ENCODE results near the gene SLCO2A1.

The SLCO2A1 gene

DNA sequence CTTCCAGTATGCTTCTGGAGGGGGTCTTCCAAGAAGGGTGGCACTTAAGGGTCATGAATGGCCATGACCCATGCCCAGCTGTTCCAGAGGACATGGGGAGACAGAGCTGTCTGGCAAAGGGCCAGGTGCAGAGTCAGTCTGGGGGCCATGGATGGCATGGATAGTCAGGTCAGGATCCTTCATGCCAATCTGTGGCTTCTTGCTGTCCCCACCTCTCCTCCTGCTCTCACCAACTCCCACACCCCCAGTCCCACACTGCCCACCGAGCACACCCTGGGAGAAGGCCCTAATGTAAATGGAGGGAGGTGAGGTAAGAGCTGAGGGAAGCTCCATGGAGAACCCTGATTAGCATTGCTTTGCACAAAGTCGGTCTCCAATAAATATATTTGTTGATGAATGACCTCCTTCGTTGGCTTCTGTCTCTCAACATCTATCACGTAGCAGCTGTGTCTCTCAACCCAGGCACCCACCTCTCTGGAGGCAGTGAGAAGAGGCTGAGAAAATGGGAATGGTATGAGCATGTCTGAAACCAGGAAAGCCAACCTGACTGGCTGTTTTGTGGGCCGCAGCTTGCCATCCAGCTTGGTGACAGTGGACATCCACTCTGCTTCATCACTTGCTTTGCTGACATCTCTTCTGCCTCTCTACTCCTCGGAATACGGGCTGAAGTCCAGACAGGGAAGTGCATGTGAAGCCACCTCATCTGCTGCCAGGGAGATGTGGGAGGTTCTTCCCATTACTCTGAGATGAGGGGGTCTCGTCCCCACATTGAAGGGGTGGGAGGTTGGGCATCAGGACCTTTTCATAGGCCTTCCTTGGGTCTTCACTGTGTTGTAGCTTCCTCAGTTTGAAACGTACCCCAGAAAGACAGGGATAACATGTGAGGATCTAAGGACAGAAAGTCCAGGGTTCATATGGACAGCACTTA, 96.4 kb downstream of the SLCO2A1 start:
- DNase-seq (ENCODE audit: low read depth) = no peak

DNA sequence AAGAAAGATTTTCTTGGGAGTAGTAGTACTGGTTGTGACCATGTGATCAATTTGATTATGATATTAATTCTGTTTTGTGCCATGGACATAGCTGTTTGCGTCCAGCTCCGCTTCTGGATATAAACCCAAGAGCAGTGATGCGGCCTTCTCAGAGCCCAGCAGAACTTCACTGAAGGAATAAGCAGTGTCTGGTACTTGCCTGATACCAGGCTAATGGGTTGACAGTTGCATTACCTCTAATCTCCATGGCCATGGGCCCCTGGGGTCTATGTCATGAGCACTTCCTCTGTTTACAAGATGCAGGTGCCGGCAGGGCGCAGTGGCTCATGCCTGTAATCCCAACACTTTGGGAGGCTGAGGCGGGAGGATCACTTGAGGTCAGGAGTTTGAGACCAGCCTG, 97.7 kb downstream of the SLCO2A1 start:
- DNase-seq (ENCODE audit: low read depth) = no peak

DNA sequence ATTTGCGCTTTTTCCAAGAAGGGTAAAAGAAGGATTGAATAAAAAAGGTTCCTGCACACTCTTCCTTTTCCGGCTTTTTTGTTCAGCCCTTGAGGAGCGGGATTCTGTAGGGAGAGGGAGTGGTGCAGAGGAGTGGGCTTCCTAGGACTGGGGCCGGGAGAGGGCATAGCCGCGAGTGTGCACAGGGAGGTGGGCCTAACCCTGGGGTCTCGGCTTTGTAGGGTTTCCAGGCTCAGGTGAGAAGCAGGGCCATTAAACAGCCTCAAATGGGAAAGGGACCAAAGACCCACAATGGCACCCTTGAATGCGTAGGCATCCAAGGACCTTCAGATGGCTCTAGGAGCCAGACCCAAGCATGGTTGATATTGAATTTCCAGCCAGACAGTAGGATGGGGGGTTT, 98.6 kb downstream of the SLCO2A1 start:
- no peak for DNase-seq (ENCODE audit: low read depth)

DNA sequence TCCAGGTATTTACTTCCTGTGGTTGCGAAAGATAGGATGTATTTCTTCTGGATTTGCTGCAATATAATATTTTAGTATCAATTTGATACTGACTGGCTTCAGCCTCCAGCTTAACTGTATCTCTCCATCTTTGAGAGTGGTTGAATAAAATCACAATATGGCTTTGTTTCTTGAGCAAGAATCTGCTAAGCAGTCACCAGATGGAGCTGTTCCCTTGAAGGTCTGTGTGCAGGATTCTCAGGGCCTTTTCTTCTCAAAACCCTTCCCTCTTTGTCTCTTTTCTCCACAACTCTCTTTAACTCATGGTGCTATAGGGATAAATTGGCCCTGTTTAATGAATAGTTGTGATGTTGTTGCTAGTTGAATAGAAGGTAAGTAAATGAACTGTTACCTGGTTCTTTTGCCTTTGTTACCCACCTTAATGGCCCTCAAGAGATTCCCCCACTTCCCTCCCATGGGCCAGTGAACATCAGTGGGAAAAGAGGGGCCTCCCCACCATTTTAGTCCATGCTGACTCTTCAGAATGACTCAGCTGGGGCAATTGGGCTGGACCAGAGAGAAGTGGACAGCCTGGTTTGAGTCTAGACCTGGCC, 99.3 kb downstream of the SLCO2A1 start:
- DNase-seq (ENCODE audit: low read depth) = no peak

DNA sequence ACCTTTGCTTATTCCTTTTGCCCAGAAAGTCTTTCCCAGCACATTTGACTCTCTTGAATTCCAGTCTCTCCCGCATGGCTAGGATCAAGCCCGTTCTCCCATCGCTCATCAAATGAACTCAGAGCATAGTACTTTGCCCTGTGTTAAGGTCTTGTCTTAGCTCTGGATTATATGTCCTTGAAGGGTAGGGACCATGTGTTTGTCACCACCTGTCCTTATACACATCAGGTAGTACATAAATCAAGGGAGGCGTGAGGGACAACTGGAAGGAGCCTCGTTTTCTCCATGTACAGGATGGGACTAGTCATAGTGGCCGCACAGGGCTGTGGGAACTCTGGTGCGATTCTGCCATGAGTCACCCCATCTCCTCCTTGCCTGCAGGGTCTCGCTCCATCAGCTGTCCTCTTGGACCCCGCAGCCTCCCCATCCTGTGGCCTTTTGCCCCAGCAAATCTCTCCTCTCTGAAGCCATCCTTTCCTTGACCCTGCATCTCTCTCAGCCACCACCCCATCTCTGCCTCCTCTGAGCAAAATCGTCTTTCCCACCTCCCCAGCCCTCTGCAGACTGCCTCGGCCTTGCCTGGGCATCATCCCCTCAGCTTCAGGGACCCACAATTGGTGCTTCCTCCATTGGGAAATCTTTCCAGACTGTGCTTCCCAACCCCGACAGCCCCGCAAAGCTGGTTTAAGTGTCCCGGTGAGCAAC, 100.7 kb downstream of the SLCO2A1 start:
- DNase-seq (ENCODE audit: low read depth) = no peak

DNA sequence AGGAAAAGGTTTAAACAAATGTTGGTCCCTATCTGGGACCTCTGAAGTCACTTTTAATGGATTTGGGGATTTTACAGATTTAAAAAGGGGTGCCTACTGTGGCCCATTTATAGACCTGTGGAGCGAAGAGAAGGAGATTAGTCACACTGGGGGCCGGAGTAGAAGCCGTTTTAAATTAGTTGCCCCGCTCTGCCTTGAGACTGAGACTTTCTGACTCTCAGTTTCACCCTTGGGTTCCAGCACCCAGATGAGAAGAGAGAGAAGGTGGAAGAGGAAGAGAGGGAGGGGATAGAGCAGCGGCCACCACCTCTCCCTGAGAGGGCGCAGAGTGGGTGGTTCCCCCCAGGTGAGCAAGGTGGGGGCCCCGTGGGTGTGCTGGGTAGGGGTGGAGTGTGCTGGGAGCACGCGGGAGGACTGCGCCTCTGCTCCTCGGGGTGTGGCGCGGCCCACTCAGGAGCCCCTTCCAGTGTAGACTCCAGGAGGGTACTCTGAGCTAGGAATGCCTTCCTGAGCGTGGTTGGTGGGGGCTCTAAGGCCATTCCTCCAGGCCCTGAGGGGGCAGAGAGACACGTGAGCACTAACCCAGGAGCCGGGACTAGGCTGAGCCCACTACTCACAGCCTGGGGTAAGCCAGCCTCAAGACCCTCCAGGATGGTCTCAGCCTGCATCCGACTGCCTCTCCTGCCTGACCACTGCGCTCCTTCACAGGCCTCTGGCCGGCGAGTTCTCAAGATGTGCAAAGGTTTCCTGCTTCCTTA, 101.4 kb downstream of the SLCO2A1 start:
- no peak for DNase-seq (ENCODE audit: low read depth)

DNA sequence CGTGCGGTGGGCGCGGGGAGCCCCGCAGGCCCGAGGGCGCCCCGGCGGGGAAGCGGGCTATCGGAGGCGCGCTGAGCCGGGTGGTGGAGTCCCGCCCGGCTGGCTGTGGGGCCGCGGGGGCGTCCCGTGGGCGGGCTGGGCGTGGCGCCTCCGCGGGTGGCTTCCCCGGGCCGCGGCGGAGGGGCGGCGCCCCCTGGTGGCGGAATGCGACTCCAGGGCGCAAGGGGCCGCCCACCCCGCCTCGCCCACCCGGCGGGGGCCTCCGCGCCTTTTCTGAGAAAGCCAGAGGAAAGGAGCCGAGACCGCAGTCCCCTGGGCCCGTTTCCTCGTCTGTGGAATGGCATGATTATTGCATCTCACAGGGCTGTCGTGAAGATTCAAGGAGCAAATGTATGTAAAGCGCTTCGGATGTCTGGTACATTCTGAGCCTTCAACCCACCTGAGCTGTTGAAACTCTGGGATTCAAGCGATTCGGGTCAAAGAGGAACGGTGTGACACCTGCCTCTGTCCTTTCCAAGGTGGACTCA, 102.1 kb downstream of the SLCO2A1 start:
- peak; percentile 77 for DNase-seq (ENCODE audit: low read depth)

DNA sequence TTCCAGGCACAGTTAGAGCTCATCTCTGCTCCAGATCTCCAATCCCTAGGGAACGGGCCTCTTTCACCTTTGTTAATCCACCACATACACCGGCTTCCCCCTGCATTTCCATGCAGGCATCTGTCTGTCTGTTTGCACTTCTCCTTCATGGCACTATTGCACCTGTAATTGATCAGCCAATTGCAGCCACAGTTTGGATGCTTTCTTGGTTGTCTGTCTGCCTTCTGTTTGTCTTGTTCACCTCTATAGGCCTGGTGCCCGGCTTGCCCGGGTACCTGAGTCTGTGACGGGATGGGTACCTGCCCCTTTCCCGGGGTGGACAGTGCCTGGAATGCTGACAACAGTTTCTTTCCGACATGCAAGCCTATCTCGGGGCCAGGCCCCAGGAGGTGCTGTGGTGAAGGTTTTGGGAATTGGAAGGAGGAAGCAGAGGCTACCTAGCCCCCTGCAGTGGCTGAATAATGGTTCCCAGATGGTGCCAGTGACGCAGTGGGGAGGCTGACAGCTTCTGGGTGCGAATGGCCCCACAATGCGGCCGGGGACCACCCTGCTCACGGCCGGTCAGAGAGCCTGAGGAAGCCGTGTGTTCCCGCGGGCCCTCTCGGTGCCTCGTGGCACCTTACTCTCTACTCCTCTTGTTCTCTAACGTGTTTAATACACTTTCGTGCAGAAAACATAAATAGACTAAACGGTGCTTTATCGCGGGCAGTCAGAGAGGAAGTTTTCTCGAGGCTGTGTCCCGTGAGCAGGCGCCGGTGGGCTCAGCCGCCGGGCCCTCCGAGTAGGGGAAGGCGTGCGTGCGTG, 102.8 kb downstream of the SLCO2A1 start:
- no peak for DNase-seq (ENCODE audit: low read depth)

DNA sequence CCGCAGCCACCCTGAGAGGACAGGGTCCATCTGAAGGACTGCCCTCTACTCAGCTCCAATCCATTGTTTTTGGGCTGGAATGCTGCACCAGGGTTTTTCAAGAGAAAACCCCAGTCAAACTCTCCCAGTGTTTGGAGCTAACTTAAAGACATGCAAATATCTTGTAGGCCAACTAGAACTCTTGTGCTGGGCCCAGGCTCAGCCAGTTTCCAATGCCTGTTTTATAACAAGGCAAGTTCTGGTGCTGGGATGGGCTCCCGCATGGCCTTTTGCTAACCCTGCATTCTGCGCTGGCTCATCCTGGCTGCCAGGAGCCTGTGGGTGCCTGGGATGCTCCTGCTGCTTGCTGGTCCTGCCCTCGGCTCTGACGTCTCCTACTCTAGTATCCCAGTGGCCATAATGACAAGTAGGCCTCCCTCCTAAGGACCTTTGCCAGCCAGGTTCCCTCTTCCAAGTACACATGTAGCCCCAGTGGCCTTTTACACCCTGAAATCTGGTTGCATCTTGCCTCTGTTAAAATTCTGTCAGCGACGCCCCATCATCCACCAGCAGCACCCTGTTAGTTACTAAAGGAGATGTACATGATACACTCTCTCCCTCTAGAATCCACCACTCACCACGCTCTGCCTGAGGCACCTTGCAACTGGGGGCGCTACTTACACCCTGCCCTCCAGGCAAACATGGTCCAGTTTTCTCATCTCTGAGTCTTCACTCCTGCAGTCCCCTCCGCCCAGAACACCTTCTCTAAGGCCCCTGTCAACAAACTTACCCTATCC, 103.6 kb downstream of the SLCO2A1 start:
- DNase-seq (ENCODE audit: low read depth) = no peak

DNA sequence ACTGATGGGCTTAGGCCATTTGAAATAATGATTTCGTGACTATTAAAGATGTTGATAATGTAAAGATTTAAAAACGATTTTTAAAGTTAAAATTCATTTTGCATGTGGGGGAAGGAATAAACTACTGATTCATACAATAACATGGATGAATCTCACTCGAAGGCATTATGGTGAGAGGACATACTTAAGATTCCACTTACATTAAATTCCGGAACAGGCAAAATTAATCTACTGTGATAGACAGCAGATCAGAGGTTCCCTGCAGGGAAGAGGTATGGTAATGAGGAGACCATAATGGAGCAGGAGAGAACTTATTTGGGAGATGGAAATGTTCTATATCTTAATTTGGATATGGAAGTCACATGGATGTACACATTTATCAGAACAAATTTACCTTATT, 105.7 kb downstream of the SLCO2A1 start:
- no peak for DNase-seq (ENCODE audit: low read depth)

DNA sequence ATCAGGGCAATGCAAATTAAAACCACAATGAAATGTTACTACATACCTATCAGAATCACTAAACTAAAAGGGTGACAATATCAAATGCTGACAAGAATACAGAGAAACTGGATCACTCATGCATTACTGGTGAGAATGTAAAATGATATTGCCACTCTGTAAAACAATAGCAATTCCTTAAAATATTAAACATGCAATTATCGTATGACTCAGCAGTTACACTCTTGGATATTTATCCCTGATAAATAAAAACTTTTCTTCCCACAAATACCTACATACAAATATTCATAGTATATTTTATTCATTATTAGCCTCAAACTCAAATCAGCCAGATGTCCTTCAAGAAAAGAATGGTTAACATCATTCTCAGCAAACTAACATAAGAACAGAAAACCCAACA, 108.1 kb downstream of the SLCO2A1 start:
- DNase-seq (ENCODE audit: low read depth) = no peak

DNA sequence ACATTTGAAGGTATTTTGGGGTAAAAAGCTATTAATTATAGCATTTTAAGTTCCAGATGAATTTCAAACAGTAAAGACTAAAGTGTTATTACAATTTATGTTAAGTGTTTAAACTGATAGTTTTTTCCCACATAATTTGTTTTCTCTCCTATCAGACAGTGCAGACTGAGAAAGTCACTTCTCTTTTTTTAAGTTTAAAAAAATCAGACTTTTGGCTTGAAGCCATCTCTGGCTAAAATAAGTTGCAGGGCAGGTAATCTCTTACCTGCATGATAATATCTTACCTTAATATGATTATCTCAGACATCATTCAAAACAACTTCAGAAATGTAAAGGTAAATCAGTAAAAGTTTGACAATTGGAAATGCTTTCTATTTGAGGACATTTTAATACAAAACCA, 112.6 kb downstream of the SLCO2A1 start:
- DNase-seq (ENCODE audit: low read depth) = no peak

DNA sequence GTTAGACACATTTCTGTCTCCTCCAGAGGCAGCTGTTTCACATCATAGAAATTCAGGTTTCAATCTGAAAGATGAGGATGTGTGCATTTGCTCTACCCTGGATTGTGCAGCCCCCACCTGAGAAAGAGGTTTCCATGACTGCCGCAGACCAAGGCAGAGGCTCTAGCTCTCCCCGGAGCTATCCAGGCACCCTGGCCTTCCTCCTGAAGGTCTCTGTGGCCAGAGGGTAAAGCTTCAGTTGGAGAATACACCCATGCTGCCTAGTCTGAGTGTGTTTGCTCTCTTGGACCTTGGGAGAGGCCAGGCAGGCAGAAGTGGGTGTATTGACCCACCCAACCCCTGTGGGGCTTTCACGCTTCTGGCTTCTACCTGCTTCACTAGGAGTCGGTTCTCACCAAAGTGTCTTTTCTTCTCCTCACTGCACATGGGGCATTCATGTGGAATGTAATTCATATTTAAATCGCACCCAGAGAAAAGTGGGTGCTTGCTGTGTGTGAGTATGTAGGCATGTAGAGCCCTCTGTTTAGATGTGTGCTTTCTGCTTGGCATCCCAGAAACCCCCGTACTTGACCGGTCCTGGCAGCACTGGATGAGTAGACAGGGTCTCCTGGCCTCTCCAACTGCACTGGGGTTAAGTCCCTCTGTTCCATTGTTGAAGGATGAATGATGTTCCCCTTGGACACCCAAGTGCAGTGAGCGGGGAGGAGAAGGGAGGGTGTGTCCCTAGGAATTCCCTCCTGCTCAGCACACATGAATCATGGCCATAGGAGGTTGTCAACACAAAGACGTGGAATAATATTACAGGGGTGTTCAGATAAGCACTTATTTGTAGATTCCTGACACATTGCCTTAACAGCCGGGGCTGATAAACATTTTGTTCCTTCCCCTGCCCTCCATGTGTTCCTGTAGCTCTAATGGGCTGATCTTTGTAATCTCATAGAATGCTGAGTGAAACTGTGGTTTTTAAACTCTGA, 113.8 kb downstream of the SLCO2A1 start:
- DNase-seq (ENCODE audit: low read depth) = no peak

DNA sequence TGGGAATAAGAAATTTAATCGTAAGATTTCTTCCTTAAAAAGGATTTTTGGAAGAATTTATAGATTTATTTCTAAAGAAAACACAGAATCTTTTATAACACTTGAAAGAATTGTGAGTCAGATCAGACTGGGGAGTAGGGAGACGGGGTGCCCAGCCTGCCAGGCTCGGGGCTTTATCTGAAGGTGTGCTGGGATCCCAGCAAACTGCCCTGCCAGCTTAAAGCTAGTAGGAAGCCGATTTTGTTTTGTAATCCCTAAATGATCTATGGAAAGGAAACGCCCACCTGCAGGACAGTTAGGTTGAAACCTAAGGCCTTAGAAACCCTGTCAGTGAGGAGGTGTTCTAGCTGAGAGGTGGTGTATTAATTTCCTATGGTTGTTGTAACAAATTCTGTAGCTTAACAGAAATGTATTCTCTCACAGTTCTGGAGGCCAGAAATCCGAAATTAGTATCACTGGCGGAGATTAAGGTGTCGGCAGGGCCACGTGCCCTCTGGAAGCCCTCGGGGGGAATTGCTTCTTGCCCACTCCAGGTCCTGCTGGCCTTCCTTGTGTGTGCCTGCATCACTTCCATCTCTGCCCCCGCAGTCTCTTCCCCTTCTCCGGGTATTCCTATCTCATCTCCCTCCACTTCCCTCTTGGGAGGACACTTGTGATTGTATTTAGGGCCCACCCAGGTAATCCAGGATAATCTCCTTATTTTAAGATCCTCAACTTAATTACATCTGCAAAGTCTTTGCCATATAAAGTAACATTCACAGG, 114.7 kb downstream of the SLCO2A1 start:
- no peak for DNase-seq (ENCODE audit: low read depth)

DNA sequence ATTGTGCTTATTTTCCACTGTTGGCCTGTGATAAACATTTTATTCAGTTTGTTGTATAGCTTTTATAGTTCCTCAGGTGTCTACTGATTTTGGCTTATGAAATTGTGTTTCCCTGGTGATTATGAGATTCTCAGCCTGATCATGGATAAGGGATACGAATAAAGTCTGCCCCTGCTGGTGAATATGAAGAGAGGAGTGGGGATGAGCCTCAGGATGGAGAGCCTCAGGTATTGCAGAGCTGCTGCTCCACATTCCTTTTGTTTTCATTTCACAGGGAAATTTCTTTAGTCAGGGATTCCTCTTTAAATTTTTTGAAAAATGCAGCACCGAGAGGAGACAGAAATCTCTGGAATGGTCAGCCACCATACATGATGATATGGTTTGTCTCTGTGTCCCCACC, 119.3 kb downstream of the SLCO2A1 start:
- no peak for DNase-seq (ENCODE audit: low read depth)

DNA sequence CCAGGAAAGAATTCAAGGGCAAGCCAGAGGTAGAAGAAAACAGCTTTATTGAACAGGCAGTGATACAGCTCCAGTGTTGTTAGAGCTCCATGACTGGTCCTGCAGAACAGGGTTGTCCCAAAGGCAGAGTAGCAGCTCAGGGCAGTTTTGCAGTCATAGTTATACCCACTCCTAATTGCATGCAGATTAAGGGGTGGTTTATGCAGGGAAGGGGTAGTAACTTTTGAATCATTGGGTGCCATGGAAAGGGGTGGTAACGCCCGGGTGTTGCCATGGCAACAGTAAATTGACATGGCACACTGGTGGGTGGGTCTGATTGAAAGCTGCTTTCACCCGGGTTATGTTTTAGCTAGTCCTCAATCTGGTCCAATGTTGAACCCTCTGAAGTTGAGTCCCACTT, 124.3 kb downstream of the SLCO2A1 start:
- DNase-seq (ENCODE audit: low read depth) = no peak

DNA sequence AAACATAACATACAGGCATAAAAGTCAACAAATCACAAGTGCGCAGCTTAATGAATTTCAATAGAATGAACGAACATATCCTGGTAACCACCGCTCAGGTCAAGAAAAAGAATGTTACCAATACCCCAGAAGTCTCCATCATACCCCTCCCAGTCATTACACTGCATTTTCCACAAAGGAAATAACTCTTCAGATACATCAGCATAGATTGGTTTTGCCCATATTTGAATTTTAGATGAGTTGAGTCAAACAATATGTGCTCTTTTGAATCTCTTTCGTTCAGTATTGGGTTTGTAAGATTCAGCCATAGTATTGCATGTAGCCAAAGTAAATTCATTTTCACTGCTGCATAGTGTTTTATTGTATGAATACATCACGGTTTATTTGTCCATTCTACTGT, 127.9 kb downstream of the SLCO2A1 start:
- no peak for DNase-seq (ENCODE audit: low read depth)

DNA sequence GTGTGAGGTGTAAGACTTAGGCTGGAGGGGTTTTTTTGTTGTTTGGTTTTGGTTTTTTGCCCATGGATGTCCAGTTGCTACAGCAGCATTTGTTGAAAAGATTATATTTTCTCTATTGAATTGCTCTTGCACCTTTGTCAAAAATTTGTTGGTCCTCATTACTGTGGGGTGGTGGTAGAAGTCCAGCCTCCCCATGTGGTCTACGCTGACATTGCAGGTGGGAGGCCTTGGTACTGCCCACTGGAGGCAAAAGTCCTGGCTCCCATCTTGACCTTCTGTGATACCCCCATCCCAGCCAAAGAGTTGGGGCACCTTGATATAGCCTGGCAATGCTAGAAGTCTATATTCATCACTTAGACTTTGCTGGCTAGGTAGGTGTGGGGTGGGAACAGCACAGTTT, 128.6 kb downstream of the SLCO2A1 start:
- DNase-seq (ENCODE audit: low read depth) = no peak

All from stimulated activated CD8-positive, alpha-beta memory T cell treated with anti-CD3 and anti-CD28 coated beads, Interleukin-12 subunit alpha, Interleukin-12 subunit beta, amount 100 ng/mL, for 4 hours (primary cell).